ENCODE data around the gene NPSR1. TPM values are rescaled to one million over a fixed set of nuclear protein-coding genes. Genes with fewer than 3 reads are reported as not detected.

The NPSR1 gene
- polyA plus RNA-seq, 1 of the 3 experiments (the other 2 are of a cell fraction) = not detected

DNA sequence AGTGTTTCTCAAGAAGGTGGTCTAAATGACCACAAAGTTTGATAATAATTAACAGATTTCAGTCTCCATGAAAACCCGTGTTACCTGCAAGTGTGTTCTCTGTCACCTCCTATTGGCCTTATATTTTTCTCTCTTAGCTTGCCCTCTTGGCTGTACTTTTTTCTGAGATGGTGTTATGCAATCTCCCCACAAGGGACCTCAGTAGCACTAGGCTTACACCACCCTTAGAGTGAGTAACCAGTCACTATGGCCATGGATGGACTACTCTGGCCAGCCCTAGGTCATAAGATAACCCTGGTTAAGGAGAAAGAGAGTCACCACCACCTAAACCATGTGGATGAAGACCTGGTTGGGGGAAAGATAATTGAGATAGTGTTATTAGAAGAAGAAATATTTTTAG, 76.8 kb downstream of the NPSR1 start (continued):
- TF ChIP-seq EZH2phosphoT487 (IDR thresholded peaks at IDR 0.05; ENCODE audit: borderline replicate concordance, low read depth) = no peak

DNA sequence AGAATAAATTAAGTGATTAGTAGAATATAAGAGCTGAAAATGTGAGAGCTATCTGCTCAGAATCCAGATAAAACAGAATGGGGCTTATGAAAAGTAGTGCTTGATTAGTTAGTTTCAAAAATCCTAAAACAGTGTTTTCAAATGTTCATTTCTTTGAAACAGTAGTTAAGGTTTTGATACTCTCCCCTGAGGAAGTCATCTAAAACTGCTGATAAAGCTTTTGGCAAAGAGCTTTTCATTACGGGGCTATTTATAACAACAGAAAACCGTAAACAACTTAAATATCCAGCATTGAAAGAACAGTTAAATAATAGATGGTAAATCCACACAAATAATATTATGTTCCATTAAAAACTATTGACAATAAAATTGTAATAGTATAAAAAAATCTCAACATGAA, 77.5 kb downstream of the NPSR1 start:
- ChIA-PET CTCF (interaction anchor here (1.1 kb wide), 1 partner anchor 15 kb away, joined by 3 read pairs; no protein-coding TSS in a partner anchor), POLR2A (no interaction called here)
- H3F3A ChIP-seq (replicated peaks; ENCODE audit: insufficient read depth) = no peaks in the 10 kb centered on the region
- no peak overlapping the region for H2AFZ ChIP-seq (ENCODE audit: low read depth)
- H3K79me2 ChIP-seq (ENCODE audit: insufficient read depth) = no peaks in the 10 kb centered on the region
- WGBS (ENCODE audit: low lambda C conversion rate) = 9% methylated on average over 2 of the region's 2 CpGs
- H3K36me3 ChIP-seq (replicated peaks in 1 of 2; ENCODE audit: control insufficient read depth in 1 of 2, insufficient read depth in 2 of 2, low read length in 1 of 2) = no peaks in the 10 kb centered on the region
- H4K20me1 ChIP-seq (ENCODE audit: insufficient read depth) = no peaks in the 10 kb centered on the region
- no peak overlapping the region for H3K4me3 ChIP-seq (ENCODE audit: low read depth in 2 of 2, low read length in 1 of 2)
- no peak overlapping the region for H3K4me2 ChIP-seq
- no peaks in the 10 kb centered on the region for H3K9me3 ChIP-seq
- no peaks in the 10 kb centered on the region for H3K4me1 ChIP-seq (ENCODE audit: control insufficient read depth in 1 of 2, insufficient read depth in 2 of 2, low read depth in 1 of 2, low read length in 1 of 2)
- H3K9me2 ChIP-seq = peaks cover 3% of the 10 kb centered on the region; the same call in 1 of the 2 replicates
- H3K9ac ChIP-seq = no peak overlapping the region
- no peak for DNase-seq
- TF ChIP-seq CTCF (IDR thresholded peaks at IDR 0.05) (no peak), ELF1 (IDR thresholded peaks at IDR 0.05) (no peak), TCF12 (IDR thresholded peaks at IDR 0.05) (no peak)
- H3K27ac ChIP-seq (ENCODE audit: low read depth in 2 of 2, low read length in 1 of 2) = no peak overlapping the region
- peaks cover 25% of the 10 kb centered on the region; the same call in 1 of the 2 replicates for H3K27me3 ChIP-seq (ENCODE audit: insufficient read depth)

- H3K9me2 ChIP-seq = peaks cover 3% of the 10 kb centered on the region; the same call in 1 of the 2 replicates
- H3K27me3 ChIP-seq (ENCODE audit: insufficient read depth) = peaks cover 25% of the 10 kb centered on the region; the same call in 1 of the 2 replicates
- no peak overlapping the region for H3K4me2 ChIP-seq
- no peaks in the 10 kb centered on the region for H3K36me3 ChIP-seq (replicated peaks in 1 of 2; ENCODE audit: control insufficient read depth in 1 of 2, insufficient read depth in 2 of 2, low read length in 1 of 2)
- ChIA-PET CTCF (no interaction called here), POLR2A (no interaction called here)
- H3K4me3 ChIP-seq (ENCODE audit: low read depth in 2 of 2, low read length in 1 of 2) = no peak overlapping the region
- WGBS (ENCODE audit: low lambda C conversion rate) = 8% methylated on average over 5 of the region's 5 CpGs
- H3K27ac ChIP-seq (ENCODE audit: low read depth in 2 of 2, low read length in 1 of 2) = no peak overlapping the region
- TF ChIP-seq GATA2 (CRISPR knock-in tag; IDR thresholded peaks at IDR 0.05) (no peak), EP300 (IDR thresholded peaks at IDR 0.05; ENCODE audit: borderline replicate concordance in 1 of 2, low read depth in 1 of 2, low read length in 1 of 2) (no peak)
- no peak for DNase-seq
- no peaks in the 10 kb centered on the region for H3K79me2 ChIP-seq (ENCODE audit: insufficient read depth)
- H3K4me1 ChIP-seq (ENCODE audit: control insufficient read depth in 1 of 2, insufficient read depth in 2 of 2, low read depth in 1 of 2, low read length in 1 of 2) = no peaks in the 10 kb centered on the region
- no peaks in the 10 kb centered on the region for H3F3A ChIP-seq (replicated peaks; ENCODE audit: insufficient read depth)
- H2AFZ ChIP-seq (ENCODE audit: low read depth) = no peak overlapping the region
- no peak overlapping the region for H3K9ac ChIP-seq
- no peaks in the 10 kb centered on the region for H3K9me3 ChIP-seq
- H4K20me1 ChIP-seq (ENCODE audit: insufficient read depth) = no peaks in the 10 kb centered on the region
Observed at GRCh38 chr7:34739651-34740300, 81.8 kb downstream of the NPSR1 start.

- H3K9me2 ChIP-seq = peaks cover 3% of the 10 kb centered on the region; the same call in 1 of the 2 replicates
- CTCF ChIA-PET = interaction anchor here (0.7 kb wide), 1 partner anchor 9 kb away, joined by 3 read pairs; no protein-coding TSS in a partner anchor
- H3F3A ChIP-seq (replicated peaks; ENCODE audit: insufficient read depth) = no peaks in the 10 kb centered on the region
- no peaks in the 10 kb centered on the region for H3K9me3 ChIP-seq
- no peak overlapping the region for H3K4me2 ChIP-seq
- no peaks in the 10 kb centered on the region for H3K36me3 ChIP-seq (replicated peaks in 1 of 2; ENCODE audit: control insufficient read depth in 1 of 2, insufficient read depth in 2 of 2, low read length in 1 of 2)
- WGBS (ENCODE audit: low lambda C conversion rate) = 0% methylated on average over 1 of the region's 1 CpG
- no peak overlapping the region for H3K9ac ChIP-seq
- no peak overlapping the region for H2AFZ ChIP-seq (ENCODE audit: low read depth)
- TF ChIP-seq TCF12 (IDR thresholded peaks at IDR 0.05) (no peak), GABPA (IDR thresholded peaks at IDR 0.05; ENCODE audit: low read depth) (no peak), CTCF (IDR thresholded peaks at IDR 0.05) (no peak), FOXJ3 (CRISPR knock-in tag; IDR thresholded peaks at IDR 0.05) (no peak), YY1 (IDR thresholded peaks at IDR 0.05; ENCODE audit: low read depth) (no peak), RFX5 (IDR thresholded peaks at IDR 0.05; ENCODE audit: low read length) (no peak), SIN3A (IDR thresholded peaks at IDR 0.05; ENCODE audit: borderline replicate concordance, low read depth, low read length) (no peak)
- no peaks in the 10 kb centered on the region for H3K4me1 ChIP-seq (ENCODE audit: control insufficient read depth in 1 of 2, insufficient read depth in 2 of 2, low read depth in 1 of 2, low read length in 1 of 2)
- H3K27ac ChIP-seq (ENCODE audit: low read depth in 2 of 2, low read length in 1 of 2) = no peak overlapping the region
- peaks cover 25% of the 10 kb centered on the region; the same call in 1 of the 2 replicates for H3K27me3 ChIP-seq (ENCODE audit: insufficient read depth)
- H3K79me2 ChIP-seq (ENCODE audit: insufficient read depth) = no peaks in the 10 kb centered on the region
- no peak overlapping the region for H3K4me3 ChIP-seq (ENCODE audit: low read depth in 2 of 2, low read length in 1 of 2)
- no peaks in the 10 kb centered on the region for H4K20me1 ChIP-seq (ENCODE audit: insufficient read depth)
- no peak for DNase-seq
- POLR2A ChIA-PET = no interaction called here
Observed at GRCh38 chr7:34740840-34741239, 82.8 kb downstream of the NPSR1 start.

Measured in SK-N-SH (cell line).